Spinal cord (tissue), 10 donors: Measurements from ENCODE around the gene ARHGAP20. TPM values are rescaled to one million over a fixed set of nuclear protein-coding genes. Genes with fewer than 3 reads are reported as not detected.
"Not testable (repeated sequence)": the region's sequence is repeated elsewhere in the genome, so short reads cannot be mapped to it uniquely, and the experiment has no call there.

ENCODE experiments used
- DNase-seq, 6 donors: peaks; one replicate each; pipeline versions ENCODE4 v3.0.0 to v3.0.0-alpha.2; 2013 to 2015; ENCODE audit warnings: low spot score in 6 of 6, low read depth in 4 of 6
- H3K27ac ChIP-seq: one replicate; pipeline ENCODE4 v1.5.1; 2013; ENCODE audit warnings: low read depth, low read length, control low read depth
- H3K27me3 ChIP-seq: one replicate; pipeline ENCODE4 v1.6.1; 2013; ENCODE audit warnings: low read length; ENCODE audit not compliant: control insufficient read depth, insufficient read depth
- H3K36me3 ChIP-seq: one replicate; pipeline ENCODE4 v1.6.1; 2013; ENCODE audit warnings: low read length; ENCODE audit not compliant: control insufficient read depth, insufficient read depth
- H3K4me1 ChIP-seq: one replicate; pipeline ENCODE4 v1.6.1; 2013; ENCODE audit warnings: low read length; ENCODE audit not compliant: control insufficient read depth, insufficient read depth
- H3K4me3 ChIP-seq: one replicate; pipeline ENCODE4 v1.5.1; 2013; ENCODE audit warnings: low read depth, low read length, control low read depth
- H3K9me3 ChIP-seq: one replicate; pipeline ENCODE4 v1.6.1; 2013; ENCODE audit warnings: low read length; ENCODE audit not compliant: control insufficient read depth, insufficient read depth
- WGBS: methylation state at CpG from one replicate; pipeline ENCODE4 v1.1.5; 2013; ENCODE audit warnings: missing lambda C conversion rate; ENCODE audit not compliant: insufficient coverage; 5-methylcytosine and 5-hydroxymethylcytosine counted together
- polyA plus RNA-seq, 2 donors: library from polyadenylated mRNA; unstranded; fragments of 120-200 nt; gene quantifications; one replicate each; pipeline ENCODE4 v1.2.1, GENCODE V29; 2013; ENCODE audit not compliant: insufficient read length in 2 of 2
- total RNA-seq, 2 donors: library from RNA; depleted of rRNA in 1 of 2; stranded (reverse); fragments of 120-200 nt in 1 of 2; fragments of >200 nt in 1 of 2; gene quantifications; one replicate each; pipeline versions ENCODE4 v1.2.3 to v1.2.4, GENCODE V29; 2013 to 2014
- donor health status: healthy.

The ARHGAP20 gene
- total and polyA plus RNA-seq, 4 donors, result 15.6 to 28.5 (median 17.7) TPM

- WGBS, result no CpG with 5 or more reads among the region's 2 CpGs
- H3K27me3 ChIP-seq, result no peaks in the 10 kb centered on the region
- DNase-seq, result no peak
- no peaks in the 10 kb centered on the region for H3K36me3 ChIP-seq
- H3K27ac ChIP-seq, result no peak overlapping the region
- H3K9me3 ChIP-seq, result peaks cover 2% of the 10 kb centered on the region
- H3K4me3 ChIP-seq, result no peak overlapping the region
- H3K4me1 ChIP-seq, result no peaks in the 10 kb centered on the region
These were observed 90.4 kb downstream of the ARHGAP20 start for GRCh38 chr11:110621826-110622225.

DNA sequence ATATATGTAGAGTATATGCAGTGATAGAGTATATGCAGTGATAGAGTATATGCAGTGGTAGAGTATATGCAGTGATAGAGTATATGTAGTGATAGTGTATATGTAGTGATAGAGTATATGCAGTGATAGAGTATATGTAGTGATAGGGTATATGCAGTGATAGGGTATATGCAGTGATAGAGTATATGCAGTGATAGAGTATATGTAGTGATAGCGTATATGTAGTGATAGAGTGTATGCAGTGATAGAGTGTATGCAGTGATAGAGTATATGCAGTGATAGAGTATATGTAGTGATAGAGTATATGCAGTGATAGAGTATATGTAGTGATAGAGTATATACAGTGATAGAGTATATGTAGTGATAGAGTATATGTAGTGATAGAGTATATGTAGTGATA lies 92.9 kb downstream of the ARHGAP20 start:
- H3K9me3 ChIP-seq, H3K4me1 ChIP-seq, H3K27me3 ChIP-seq, H3K4me3 ChIP-seq, DNase-seq, H3K27ac ChIP-seq, H3K36me3 ChIP-seq: not testable (repeated sequence)
- WGBS, result 100% methylated on average over 1 of the region's 1 CpG

GRCh38 chr11:110614031-110614430 lies 98.2 kb downstream of the ARHGAP20 start:
- WGBS, result no CpG with 5 or more reads among the region's 2 CpGs
- Histone ChIP-seq H3K4me1 (no peaks in the 10 kb centered on the region), H3K27ac (no peak overlapping the region), H3K4me3 (no peak overlapping the region), H3K36me3 (no peaks in the 10 kb centered on the region), H3K27me3 (no peaks in the 10 kb centered on the region), H3K9me3 (peaks cover 2% of the 10 kb centered on the region)
- peak in 1 of 6 donors; percentile 6 for DNase-seq

- H3K4me1 ChIP-seq, result no peaks in the 10 kb centered on the region
- no peaks in the 10 kb centered on the region for H3K36me3 ChIP-seq
- no peak overlapping the region for H3K27ac ChIP-seq
- H3K4me3 ChIP-seq, result no peak overlapping the region
- no peaks in the 10 kb centered on the region for H3K27me3 ChIP-seq
- H3K9me3 ChIP-seq, result peaks cover 2% of the 10 kb centered on the region
- DNase-seq, result no peak
- WGBS, result no CpG with 5 or more reads among the region's 3 CpGs
These were observed 98.9 kb downstream of the ARHGAP20 start for GRCh38 chr11:110613197-110613918.

DNA sequence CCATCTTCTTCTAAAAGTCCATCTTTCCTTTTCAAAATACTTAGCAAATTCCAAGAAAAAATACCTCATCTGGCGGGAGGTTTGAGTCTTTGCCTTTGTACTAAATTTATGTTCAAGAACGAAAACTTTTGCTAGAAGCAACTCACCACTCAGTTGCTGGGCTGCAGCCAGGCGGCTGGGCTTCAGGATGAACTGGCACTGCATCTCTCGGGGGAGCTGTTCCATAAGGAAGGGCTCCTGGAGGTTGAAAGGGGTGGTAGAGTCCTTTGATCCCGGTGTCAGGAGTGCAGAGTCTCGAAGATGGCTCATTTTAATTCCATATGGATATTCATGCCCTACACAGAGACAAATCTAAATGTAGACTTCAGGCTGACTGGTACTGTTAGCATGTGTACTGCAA lies 105.8 kb downstream of the ARHGAP20 start:
- WGBS, result 10% methylated on average over 2 of the region's 6 CpGs
- H3K27ac ChIP-seq, result no peak overlapping the region
- DNase-seq, result peak in 1 of 6 donors; percentile 14
- H3K4me1 ChIP-seq, result no peaks in the 10 kb centered on the region
- no peak overlapping the region for H3K4me3 ChIP-seq
- no peaks in the 10 kb centered on the region for H3K36me3 ChIP-seq
- H3K9me3 ChIP-seq, result no peaks in the 10 kb centered on the region
- H3K27me3 ChIP-seq, result no peaks in the 10 kb centered on the region

GRCh38 chr11:110601936-110602335 lies 110.3 kb downstream of the ARHGAP20 start:
- no CpG with 5 or more reads among the region's 4 CpGs for WGBS
- H3K36me3 ChIP-seq, result peaks cover 15% of the 10 kb centered on the region
- H3K4me3 ChIP-seq, result no peak overlapping the region
- no peaks in the 10 kb centered on the region for H3K4me1 ChIP-seq
- H3K27ac ChIP-seq, result no peak overlapping the region
- DNase-seq, result no peak
- no peaks in the 10 kb centered on the region for H3K9me3 ChIP-seq
- H3K27me3 ChIP-seq, result no peaks in the 10 kb centered on the region

DNA sequence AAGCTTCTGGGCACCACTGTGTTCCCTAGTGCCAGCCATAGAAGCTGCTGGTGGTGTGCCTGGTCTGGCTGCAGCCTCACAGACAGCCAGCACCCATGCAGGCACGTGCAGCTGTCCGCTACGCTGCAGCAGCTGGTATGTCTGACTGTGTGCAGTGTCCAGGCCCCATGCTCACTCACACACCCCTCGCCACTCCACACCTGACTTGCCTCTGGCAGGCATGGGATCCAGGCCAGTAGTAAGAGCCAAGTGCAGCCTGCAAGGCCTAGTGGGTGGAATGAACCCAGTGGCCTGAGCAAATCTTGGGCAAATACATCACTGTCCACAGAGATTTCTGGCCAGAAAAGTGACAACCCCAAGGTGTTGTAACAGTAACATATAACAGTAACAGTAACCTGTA lies 111.9 kb downstream of the ARHGAP20 start:
- no peaks in the 10 kb centered on the region for H3K9me3 ChIP-seq
- 100% methylated on average over 4 of the region's 4 CpGs for WGBS
- DNase-seq, result no peak

GRCh38 chr11:110599207-110599606 lies 113.0 kb downstream of the ARHGAP20 start:
- Histone ChIP-seq H3K36me3 (peaks cover 15% of the 10 kb centered on the region), H3K9me3 (no peaks in the 10 kb centered on the region), H3K27ac (no peak overlapping the region), H3K4me3 (no peak overlapping the region), H3K4me1 (no peaks in the 10 kb centered on the region), H3K27me3 (no peaks in the 10 kb centered on the region)
- 94% methylated on average over 5 of the region's 5 CpGs for WGBS
- no peak for DNase-seq

More for the DNA sequence above, 111.9 kb downstream of the ARHGAP20 start:
- Histone ChIP-seq H3K36me3 (peaks cover 15% of the 10 kb centered on the region), H3K4me3 (no peak overlapping the region), H3K27ac (no peak overlapping the region), H3K27me3 (no peaks in the 10 kb centered on the region), H3K4me1 (no peaks in the 10 kb centered on the region)

DNA sequence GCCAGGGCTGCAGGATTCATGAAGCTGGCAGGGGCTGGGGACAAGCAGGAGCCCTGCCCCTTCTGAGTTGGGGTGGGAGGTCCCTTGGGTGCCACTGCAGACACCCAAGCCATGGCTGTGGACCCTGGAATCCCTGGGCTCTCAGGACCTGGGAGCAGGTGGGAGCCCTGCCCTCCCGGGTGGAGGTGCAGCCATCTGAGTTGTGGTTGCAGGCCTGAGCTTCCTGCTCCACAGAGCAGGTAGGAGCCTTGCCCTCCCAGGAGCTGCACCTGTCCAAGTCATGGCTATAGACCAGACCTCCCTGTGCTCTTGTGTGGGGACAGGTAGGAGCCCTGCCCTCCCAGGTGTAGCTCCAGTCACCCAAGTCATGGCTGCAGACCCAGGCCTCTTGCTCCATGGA lies 113.5 kb downstream of the ARHGAP20 start:
- WGBS, result 100% methylated on average over 1 of the region's 1 CpG
- Histone ChIP-seq H3K4me3 (no peak overlapping the region), H3K27ac (no peak overlapping the region)

GRCh38 chr11:110587972-110588371 lies 124.3 kb downstream of the ARHGAP20 start:
- 30% methylated on average over 2 of the region's 4 CpGs for WGBS
- no peak overlapping the region for H3K4me3 ChIP-seq
- DNase-seq, result peak in 1 of 6 donors; percentile 24

More for the DNA sequence above, 113.5 kb downstream of the ARHGAP20 start:
- H3K27me3 ChIP-seq, result no peaks in the 10 kb centered on the region
- H3K4me1 ChIP-seq, result no peaks in the 10 kb centered on the region
- H3K36me3 ChIP-seq, result peaks cover 15% of the 10 kb centered on the region
- H3K9me3 ChIP-seq, result no peaks in the 10 kb centered on the region
- DNase-seq, result no peak

More at GRCh38 chr11:110587972-110588371, 124.3 kb downstream of the ARHGAP20 start:
- peaks cover 3% of the 10 kb centered on the region for H3K36me3 ChIP-seq
- H3K27me3 ChIP-seq, result no peaks in the 10 kb centered on the region
- no peaks in the 10 kb centered on the region for H3K4me1 ChIP-seq
- no peak overlapping the region for H3K27ac ChIP-seq
- H3K9me3 ChIP-seq, result no peaks in the 10 kb centered on the region
